Neural cell (in vitro differentiated cells): ENCODE measurements around the gene COG4. TPM values are rescaled to one million over a fixed set of nuclear protein-coding genes. Genes with fewer than 3 reads are reported as not detected.

ENCODE experiments used
- H2AFZ ChIP-seq: fragments of 200-600, 300-800 bp; sonication (generic), shearing (Covaris generic); 2 replicates; pipeline ENCODE4 v1.6.0; 2014; ENCODE audit warnings: low read depth, mild to moderate bottlenecking, antibody characterized with exemption, low read length, moderate library complexity
- H3F3A ChIP-seq: fragments of 200-600 bp; shearing (Covaris generic); 2 replicates; pipeline ENCODE4 v1.6.1; 2016; ENCODE audit warnings: mild to moderate bottlenecking, moderate library complexity, mixed read lengths, antibody characterized with exemption, low read length; ENCODE audit not compliant: insufficient read depth, poor library complexity, severe bottlenecking
- H3K27ac ChIP-seq: fragments of 200-600, 300-800 bp; sonication (generic), shearing (Covaris generic); 2 replicates; pipeline ENCODE4 v1.5.1; 2014; ENCODE audit warnings: mild to moderate bottlenecking, low read length, moderate library complexity
- H3K27me3 ChIP-seq: fragments of 300-800, 200-600 bp; sonication (generic), shearing (Covaris generic); 2 replicates; pipeline ENCODE4 v1.6.0; 2014; ENCODE audit warnings: mild to moderate bottlenecking, low read depth, low read length, moderate library complexity; ENCODE audit not compliant: insufficient read depth
- H3K36me3 ChIP-seq: fragments of 300-800, 200-600 bp; sonication (generic), shearing (Covaris generic); 2 replicates; pipeline ENCODE4 v1.5.1; 2014; ENCODE audit warnings: mild to moderate bottlenecking, antibody characterized with exemption, low read length, moderate library complexity; ENCODE audit not compliant: insufficient read depth
- H3K4me2 ChIP-seq: fragments of 300-800, 200-600 bp; sonication (generic), shearing (Covaris generic); 2 replicates; pipeline ENCODE4 v1.6.0; 2014; ENCODE audit warnings: mild to moderate bottlenecking, low read length
- H3K4me3 ChIP-seq: fragments of 300-800, 200-600 bp; sonication (generic), shearing (Covaris generic); 2 replicates; pipeline ENCODE4 v1.5.1; 2014; ENCODE audit warnings: mild to moderate bottlenecking, low read length, moderate library complexity
- H3K79me2 ChIP-seq: fragments of 200-600 bp; shearing (Covaris generic); replicated peaks from 2 replicates; pipeline ENCODE4 v1.6.0; 2014; ENCODE audit warnings: mild to moderate bottlenecking, low read length, moderate library complexity; ENCODE audit not compliant: insufficient read depth
- H3K9ac ChIP-seq: fragments of 300-800, 200-600 bp; sonication (generic), shearing (Covaris generic); 2 replicates; pipeline ENCODE4 v1.6.1; 2016; ENCODE audit warnings: mild to moderate bottlenecking, low read length, mixed read lengths
- H3K9me2 ChIP-seq: fragments of 200-600 bp; shearing (Covaris generic); 2 replicates; pipeline ENCODE4 v1.6.1; 2016; ENCODE audit warnings: mild to moderate bottlenecking, low read length, mixed read lengths; ENCODE audit not compliant: insufficient read depth
- H3K9me3 ChIP-seq: fragments of 200-600, 300-800 bp; sonication (generic), shearing (Covaris generic); 2 replicates; pipeline ENCODE4 v1.6.1; 2016; ENCODE audit warnings: mild to moderate bottlenecking, mixed run types, low read length, moderate library complexity, mixed read lengths
- H4K20me1 ChIP-seq: fragments of 200-600 bp; shearing (Covaris generic); 2 replicates; pipeline ENCODE4 v1.6.1; 2016; ENCODE audit warnings: mild to moderate bottlenecking, mixed run types; ENCODE audit not compliant: insufficient read depth
- EP300 ChIP-seq: fragments of 450-650 bp; conservative IDR thresholded peaks from 2 replicates; pipeline ENCODE4 v1.6.1; 2014; ENCODE audit warnings: antibody characterized with exemption, mild to moderate bottlenecking, moderate library complexity; ENCODE audit not compliant: poor library complexity, severe bottlenecking
- EZH2 ChIP-seq: fragments of 200-600, 300-800 bp; shearing (Covaris generic), sonication (generic); IDR thresholded peaks from 2 replicates; pipeline ENCODE4 v1.6.1; 2014; ENCODE audit warnings: antibody characterized with exemption, low read length, borderline replicate concordance, mild to moderate bottlenecking; ENCODE audit not compliant: insufficient read depth, poor library complexity, severe bottlenecking
- MXI1 ChIP-seq: fragments of 450-650 bp; conservative IDR thresholded peaks from 2 replicates; pipeline ENCODE4 v1.6.1; 2014; ENCODE audit warnings: antibody characterized with exemption, mild to moderate bottlenecking; ENCODE audit not compliant: poor library complexity, severe bottlenecking
- POLR2AphosphoS5 ChIP-seq: IDR thresholded peaks from 2 replicates; pipeline ENCODE4 v1.6.1; 2012
- RAD21 ChIP-seq: fragments of 450-650 bp; conservative IDR thresholded peaks from 2 replicates; pipeline ENCODE4 v1.6.1; 2014; ENCODE audit warnings: antibody characterized with exemption, mild to moderate bottlenecking, moderate library complexity
- SMC3 ChIP-seq: fragments of 450-650 bp; conservative IDR thresholded peaks from 2 replicates; pipeline ENCODE4 v1.6.1; 2014; ENCODE audit warnings: antibody characterized with exemption, mild to moderate bottlenecking, moderate library complexity; ENCODE audit not compliant: poor library complexity
- TAF1 ChIP-seq: IDR thresholded peaks from 2 replicates; pipeline ENCODE4 v1.6.1; 2012; ENCODE audit warnings: low read depth
- polyA plus RNA-seq: library from polyadenylated mRNA; depleted of rRNA; stranded (reverse); fragments of >200 nt; gene quantifications from 2 replicates; pipeline ENCODE4 v1.2.3, GENCODE V29; 2014
- TF ChIP-seq, protein P1 (sequence below): IDR thresholded peaks from 2 replicates; pipeline ENCODE4 v1.6.1; 2012; ENCODE audit warnings: borderline replicate concordance
- TF ChIP-seq, protein P2 (sequence below): fragments of 450-650 bp; IDR thresholded peaks from 2 replicates; pipeline ENCODE4 v1.5.1; 2014; ENCODE audit warnings: antibody characterized with exemption, mild to moderate bottlenecking, moderate library complexity; ENCODE audit not compliant: poor library complexity, severe bottlenecking

The COG4 gene
- polyA plus RNA-seq, 1 donor from 2014 or later = 185 TPM

GRCh38 chr16:70495425-70496182 lies 27.8 kb downstream of the COG4 start:
- H3K4me3 ChIP-seq = no peak overlapping the region
- no peak overlapping the region for H3K27ac ChIP-seq
- no peaks in the 10 kb centered on the region for H3K79me2 ChIP-seq
- H4K20me1 ChIP-seq = no peaks in the 10 kb centered on the region
- H2AFZ ChIP-seq = no peak overlapping the region
- no peaks in the 10 kb centered on the region for H3F3A ChIP-seq
- no peak overlapping the region for H3K4me2 ChIP-seq
- H3K9ac ChIP-seq = no peak overlapping the region
- no peaks in the 10 kb centered on the region for H3K9me2 ChIP-seq
- no peaks in the 10 kb centered on the region for H3K36me3 ChIP-seq
- H3K9me3 ChIP-seq = no peaks in the 10 kb centered on the region
- TF ChIP-seq EZH2 = no peak
- TF ChIP-seq MXI1 = no peak
- no peak for TF ChIP-seq TAF1
- TF ChIP-seq, protein P1, sequence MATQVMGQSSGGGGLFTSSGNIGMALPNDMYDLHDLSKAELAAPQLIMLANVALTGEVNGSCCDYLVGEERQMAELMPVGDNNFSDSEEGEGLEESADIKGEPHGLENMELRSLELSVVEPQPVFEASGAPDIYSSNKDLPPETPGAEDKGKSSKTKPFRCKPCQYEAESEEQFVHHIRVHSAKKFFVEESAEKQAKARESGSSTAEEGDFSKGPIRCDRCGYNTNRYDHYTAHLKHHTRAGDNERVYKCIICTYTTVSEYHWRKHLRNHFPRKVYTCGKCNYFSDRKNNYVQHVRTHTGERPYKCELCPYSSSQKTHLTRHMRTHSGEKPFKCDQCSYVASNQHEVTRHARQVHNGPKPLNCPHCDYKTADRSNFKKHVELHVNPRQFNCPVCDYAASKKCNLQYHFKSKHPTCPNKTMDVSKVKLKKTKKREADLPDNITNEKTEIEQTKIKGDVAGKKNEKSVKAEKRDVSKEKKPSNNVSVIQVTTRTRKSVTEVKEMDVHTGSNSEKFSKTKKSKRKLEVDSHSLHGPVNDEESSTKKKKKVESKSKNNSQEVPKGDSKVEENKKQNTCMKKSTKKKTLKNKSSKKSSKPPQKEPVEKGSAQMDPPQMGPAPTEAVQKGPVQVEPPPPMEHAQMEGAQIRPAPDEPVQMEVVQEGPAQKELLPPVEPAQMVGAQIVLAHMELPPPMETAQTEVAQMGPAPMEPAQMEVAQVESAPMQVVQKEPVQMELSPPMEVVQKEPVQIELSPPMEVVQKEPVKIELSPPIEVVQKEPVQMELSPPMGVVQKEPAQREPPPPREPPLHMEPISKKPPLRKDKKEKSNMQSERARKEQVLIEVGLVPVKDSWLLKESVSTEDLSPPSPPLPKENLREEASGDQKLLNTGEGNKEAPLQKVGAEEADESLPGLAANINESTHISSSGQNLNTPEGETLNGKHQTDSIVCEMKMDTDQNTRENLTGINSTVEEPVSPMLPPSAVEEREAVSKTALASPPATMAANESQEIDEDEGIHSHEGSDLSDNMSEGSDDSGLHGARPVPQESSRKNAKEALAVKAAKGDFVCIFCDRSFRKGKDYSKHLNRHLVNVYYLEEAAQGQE = no peak
- no peak for TF ChIP-seq POLR2AphosphoS5
- TF ChIP-seq EP300 = no peak
- TF ChIP-seq, protein P2, sequence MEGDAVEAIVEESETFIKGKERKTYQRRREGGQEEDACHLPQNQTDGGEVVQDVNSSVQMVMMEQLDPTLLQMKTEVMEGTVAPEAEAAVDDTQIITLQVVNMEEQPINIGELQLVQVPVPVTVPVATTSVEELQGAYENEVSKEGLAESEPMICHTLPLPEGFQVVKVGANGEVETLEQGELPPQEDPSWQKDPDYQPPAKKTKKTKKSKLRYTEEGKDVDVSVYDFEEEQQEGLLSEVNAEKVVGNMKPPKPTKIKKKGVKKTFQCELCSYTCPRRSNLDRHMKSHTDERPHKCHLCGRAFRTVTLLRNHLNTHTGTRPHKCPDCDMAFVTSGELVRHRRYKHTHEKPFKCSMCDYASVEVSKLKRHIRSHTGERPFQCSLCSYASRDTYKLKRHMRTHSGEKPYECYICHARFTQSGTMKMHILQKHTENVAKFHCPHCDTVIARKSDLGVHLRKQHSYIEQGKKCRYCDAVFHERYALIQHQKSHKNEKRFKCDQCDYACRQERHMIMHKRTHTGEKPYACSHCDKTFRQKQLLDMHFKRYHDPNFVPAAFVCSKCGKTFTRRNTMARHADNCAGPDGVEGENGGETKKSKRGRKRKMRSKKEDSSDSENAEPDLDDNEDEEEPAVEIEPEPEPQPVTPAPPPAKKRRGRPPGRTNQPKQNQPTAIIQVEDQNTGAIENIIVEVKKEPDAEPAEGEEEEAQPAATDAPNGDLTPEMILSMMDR = no peak
- TF ChIP-seq SMC3 = no peak
- TF ChIP-seq RAD21 = no peak
- no peaks in the 10 kb centered on the region for H3K27me3 ChIP-seq

DNA sequence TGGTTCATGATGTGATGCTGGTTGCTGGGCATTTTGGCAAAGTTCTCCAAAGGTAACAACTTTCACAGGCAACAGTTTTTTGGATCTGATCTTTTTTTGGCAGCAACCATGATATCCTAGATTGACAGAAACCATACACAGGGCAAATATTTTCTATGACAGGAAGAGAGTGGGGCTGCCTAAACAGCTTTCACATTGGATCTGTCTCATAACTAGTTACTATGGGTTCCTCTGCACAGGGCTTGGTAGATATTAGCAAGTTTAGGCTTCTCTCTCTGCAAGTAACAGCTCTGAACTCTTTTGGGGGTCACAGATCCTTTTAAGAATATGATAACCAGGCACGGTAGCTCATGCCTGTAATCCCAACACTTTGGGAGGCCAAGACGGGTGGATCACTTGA lies 28.6 kb downstream of the COG4 start:
- Histone ChIP-seq H3F3A (no peaks in the 10 kb centered on the region), H3K27ac (no peak overlapping the region), H4K20me1 (no peaks in the 10 kb centered on the region), H3K9ac (no peak overlapping the region), H3K9me3 (no peaks in the 10 kb centered on the region), H3K4me2 (no peak overlapping the region), H3K4me3 (no peak overlapping the region), H3K9me2 (no peaks in the 10 kb centered on the region), H2AFZ (no peak overlapping the region), H3K27me3 (no peaks in the 10 kb centered on the region), H3K79me2 (no peaks in the 10 kb centered on the region), H3K36me3 (no peaks in the 10 kb centered on the region)
- TF ChIP-seq SMC3 (no peak), TAF1 (no peak), EZH2 (no peak), POLR2AphosphoS5 (no peak), MXI1 (no peak), RAD21 (no peak), EP300 (no peak)
- TF ChIP-seq, protein P1 = no peak
- TF ChIP-seq, protein P2 = no peak
